CD4-positive, alpha-beta T cell treated with Interleukin-15 for 1 hour (primary cell): ENCODE measurements around the gene THOC1.
"Not testable (repeated sequence)": the region's sequence is repeated elsewhere in the genome, so short reads cannot be mapped to it uniquely, and the experiment has no call there.

Experiments used
- DNase-seq: peaks from one replicate; pipeline ENCODE4 v3.0.0-alpha.2; 2020

Gene THOC1

GRCh38 chr18:267688-268552 is at the start of gene THOC1:
Gene THOC1, minus strand, starts transcription at chr18:268047. Its CDS starts 28 bp downstream, at chr18:268019.
- DNase-seq = peak; percentile 94

GRCh38 chr18:317618-318017 is 49.8 kb upstream of the THOC1 start:
- DNase-seq = no peak

- no peak for DNase-seq
Observed at GRCh38 chr18:316393-316792, 48.5 kb upstream of the THOC1 start.

GRCh38 chr18:313931-314330 is 46.1 kb upstream of the THOC1 start:
- no peak for DNase-seq

GRCh38 chr18:312415-312814 is 44.6 kb upstream of the THOC1 start:
- DNase-seq = no peak

- DNase-seq = no peak
Observed at GRCh38 chr18:310042-310441, 42.2 kb upstream of the THOC1 start.

GRCh38 chr18:308086-308485 is 40.2 kb upstream of the THOC1 start:
- not testable (repeated sequence) for DNase-seq

GRCh38 chr18:306608-307255 is 38.9 kb upstream of the THOC1 start:
- DNase-seq = no peak

- DNase-seq = no peak
Observed at GRCh38 chr18:305003-305501, 37.2 kb upstream of the THOC1 start.

- DNase-seq = no peak
Observed at GRCh38 chr18:303607-304006, 35.8 kb upstream of the THOC1 start.

- no peak for DNase-seq
Observed at GRCh38 chr18:303011-303410, 35.2 kb upstream of the THOC1 start.

- DNase-seq = no peak
Observed at GRCh38 chr18:302097-302496, 34.2 kb upstream of the THOC1 start.

- DNase-seq = no peak
Observed at GRCh38 chr18:297936-298335, 30.1 kb upstream of the THOC1 start.

GRCh38 chr18:295756-296490 is 28.1 kb upstream of the THOC1 start:
- DNase-seq = no peak

GRCh38 chr18:294566-294965 is 26.7 kb upstream of the THOC1 start:
- no peak for DNase-seq

GRCh38 chr18:293536-293935 is 25.7 kb upstream of the THOC1 start:
- no peak for DNase-seq

GRCh38 chr18:292271-292670 is 24.4 kb upstream of the THOC1 start:
- DNase-seq = no peak

GRCh38 chr18:289970-290369 is 22.1 kb upstream of the THOC1 start:
- DNase-seq = not testable (repeated sequence)

GRCh38 chr18:289026-289425 is 21.2 kb upstream of the THOC1 start:
- no peak for DNase-seq

- no peak for DNase-seq
Observed at GRCh38 chr18:286515-287310, 18.9 kb upstream of the THOC1 start.

GRCh38 chr18:285817-286216 is 18.0 kb upstream of the THOC1 start:
- no peak for DNase-seq

- DNase-seq = no peak
Observed at GRCh38 chr18:275486-275885, 7.6 kb upstream of the THOC1 start.

- DNase-seq = no peak
Observed at GRCh38 chr18:274313-274712, 6.5 kb upstream of the THOC1 start.
